Lung (tissue), 12 donors: Measurements from ENCODE around the gene ANO1. TPM values are rescaled to one million over a fixed set of nuclear protein-coding genes. Genes with fewer than 3 reads are reported as not detected.

Source experiments
- ATAC-seq: fragments of 200-7000 bp; cut with Tn5 transposase; one replicate; pipeline ENCODE4 v1.9.1; 2020; ENCODE audit warnings: moderate number of reproducible peaks; ENCODE audit not compliant: insufficient read depth, low FRiP score
- DNase-seq, 3 donors: peaks; one replicate each; pipeline ENCODE4 v3.0.0-alpha.2; 2013 to 2017
- H3K27ac ChIP-seq, 2 donors: one replicate each; pipeline ENCODE4 v1.5.1; 2013; ENCODE audit warnings: mild to moderate bottlenecking in 2 of 2, moderate library complexity in 2 of 2, control low read depth in 1 of 2, inconsistent platforms in 1 of 2, low read depth in 1 of 2, low read length in 1 of 2
- H3K27me3 ChIP-seq, 3 donors: one replicate each; pipeline ENCODE4 v1.5.1; 2013; ENCODE audit warnings: low read length in 2 of 3; ENCODE audit not compliant: control insufficient read depth in 3 of 3, insufficient read depth in 3 of 3
- H3K36me3 ChIP-seq, 4 donors: one replicate each; pipeline ENCODE4 v1.5.1; 2013; ENCODE audit warnings: low read length in 4 of 4, mild to moderate bottlenecking in 1 of 4, moderate library complexity in 1 of 4; ENCODE audit not compliant: control insufficient read depth in 4 of 4, insufficient read depth in 4 of 4
- H3K4me1 ChIP-seq, 5 donors: one replicate each; pipeline ENCODE4 v1.5.1; 2013; ENCODE audit warnings: low read length in 5 of 5, mild to moderate bottlenecking in 2 of 5, moderate library complexity in 1 of 5; ENCODE audit not compliant: control insufficient read depth in 5 of 5, insufficient read depth in 5 of 5
- H3K4me3 ChIP-seq: one replicate; pipeline ENCODE4 v1.5.1; 2013; ENCODE audit warnings: mild to moderate bottlenecking, control low read depth, moderate library complexity
- H3K9ac ChIP-seq, 2 donors: one replicate each; pipeline ENCODE4 v1.5.1; 2013; ENCODE audit warnings: low read length in 2 of 2, control low read depth in 1 of 2; ENCODE audit not compliant: insufficient read depth in 1 of 2
- H3K9me3 ChIP-seq, 4 donors: one replicate each; pipeline ENCODE4 v1.5.1; 2013; ENCODE audit warnings: low read length in 3 of 4, mild to moderate bottlenecking in 1 of 4, moderate library complexity in 1 of 4; ENCODE audit not compliant: control insufficient read depth in 4 of 4, insufficient read depth in 3 of 4
- WGBS, 2 donors: extraction: QIAGEN DNeasy Blood & Tissue Kit; methylation state at CpG; one replicate each; pipeline ENCODE4 v1.1.7; 2013; 5-methylcytosine and 5-hydroxymethylcytosine counted together
- polyA plus RNA-seq, 2 donors: library from polyadenylated mRNA; stranded (reverse); fragments of 200-250 nt; gene quantifications; one replicate each; pipeline ENCODE4 v1.2.1, GENCODE V29; 2013
- total RNA-seq, 2 donors: library from RNA; depleted of rRNA in 1 of 2; stranded (reverse); fragments of >200 nt in 1 of 2; gene quantifications; one replicate each; pipeline ENCODE4 v1.2.1, GENCODE V29; 2014 to 2021
- TF ChIP-seq, protein P1 (sequence below): IDR thresholded peaks from 2 replicates; pipeline ENCODE4 v1.5.1; 2012; ENCODE audit warnings: mild to moderate bottlenecking; ENCODE audit errors: control extremely low read depth, extremely low read depth
- donor health status: control.
- donor health status: control.
- donor health status: Bipolar disorder and iron deficiency.
- donor health status: healthy.
- donor health status: DM: yes; HTN: yes; CAD: no.

Gene ANO1
- total and polyA plus RNA-seq, 4 donors: 1.2 to 10.8 (median 5.5) TPM

DNA sequence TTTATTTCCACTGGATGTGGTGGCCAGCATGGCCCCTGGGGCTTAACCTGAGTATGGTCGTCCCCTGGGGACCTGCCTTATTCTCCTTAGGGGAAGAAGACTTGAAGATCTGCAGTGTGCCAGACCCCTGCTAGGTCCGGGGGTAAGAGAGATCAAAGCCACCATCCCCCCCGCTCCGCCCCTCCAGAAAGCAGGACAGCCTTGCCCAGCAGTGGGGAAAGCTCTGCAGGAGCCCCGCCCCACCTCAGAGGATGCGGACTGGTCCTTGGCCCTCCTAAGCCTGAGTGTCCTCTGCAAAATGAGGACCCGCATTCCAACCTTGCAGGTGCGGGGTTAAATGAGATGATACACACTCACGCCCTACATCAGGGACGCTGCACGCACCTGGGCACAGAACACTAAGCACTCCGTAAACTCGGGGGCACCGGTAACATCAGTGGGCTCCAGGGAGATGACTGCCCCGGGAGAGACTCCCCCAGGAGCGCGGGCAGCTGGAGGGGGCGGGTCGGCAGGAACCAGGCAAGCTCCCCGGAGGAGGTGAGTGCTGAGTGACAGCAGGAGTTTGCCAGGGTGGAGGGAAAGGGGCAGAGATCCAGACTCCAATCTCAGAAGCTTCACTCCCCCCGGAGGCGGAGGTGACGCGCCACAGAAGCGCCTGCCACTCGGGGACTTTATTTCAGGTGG, 564 bp upstream of the ANO1 start:
- no peak overlapping the region for H3K9ac ChIP-seq

DNA sequence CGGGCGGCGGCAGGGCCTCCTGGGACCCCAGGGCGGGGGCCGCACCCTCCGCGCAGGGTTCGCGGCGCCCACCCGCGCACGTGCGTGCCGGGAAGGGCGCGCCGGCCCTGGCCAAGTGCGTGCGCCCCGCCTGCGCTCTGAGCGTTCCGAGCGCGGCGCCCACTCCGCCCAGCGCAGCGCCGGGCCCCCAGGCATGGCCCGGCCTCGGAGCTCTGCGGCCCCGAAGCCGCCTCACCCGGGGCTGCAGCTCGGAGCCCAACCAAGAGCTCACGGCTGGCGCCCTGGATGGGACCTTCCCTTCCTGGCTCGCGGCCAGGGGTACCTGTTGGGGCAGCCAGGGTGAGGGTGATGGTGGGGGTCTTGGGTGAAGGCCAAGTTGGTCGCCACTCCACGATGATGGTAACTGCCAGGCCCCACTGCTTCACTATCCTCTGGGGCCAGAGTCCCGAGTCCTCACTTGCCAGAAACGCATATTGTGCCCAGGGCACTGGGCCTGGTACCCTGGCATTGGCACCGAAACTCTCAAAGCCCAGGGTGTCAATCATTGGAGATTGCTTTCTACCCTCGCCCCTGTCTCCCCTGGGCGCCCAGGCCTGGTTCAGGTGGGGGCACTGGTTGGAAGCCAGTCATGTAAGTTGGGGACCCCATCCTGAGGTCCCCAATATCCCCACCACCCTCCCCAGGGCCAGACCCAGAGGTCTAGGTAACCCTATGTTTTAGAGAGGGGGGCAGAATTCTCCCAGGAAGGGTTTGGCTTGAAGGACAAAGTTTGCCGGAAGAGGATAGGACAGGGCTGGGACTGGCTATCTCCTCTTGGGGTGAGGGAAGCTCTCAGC, 882 bp downstream of the ANO1 start:
- H3K4me3 ChIP-seq: no peak overlapping the region
- peak overlapping the region in 1 of 2 donors; percentile 3 for H3K27ac ChIP-seq
- peaks cover 0 to 24% (median 3%) of the 10 kb centered on the region in 5 donors for H3K4me1 ChIP-seq
- no peak overlapping the region for H3K9ac ChIP-seq
- H3K9me3 ChIP-seq: peaks cover 0 to 3% (median 0%) of the 10 kb centered on the region in 4 donors
- H3K27me3 ChIP-seq: peaks cover 0 to 24% (median 0%) of the 10 kb centered on the region in 3 donors
- H3K36me3 ChIP-seq: no peaks in the 10 kb centered on the region
- ATAC-seq (no peak), DNase-seq (no peak)
- 15 to 27% methylated on average over 29 to 50 of the region's 50 CpGs for WGBS, 2 donors
- TF ChIP-seq, protein P1, sequence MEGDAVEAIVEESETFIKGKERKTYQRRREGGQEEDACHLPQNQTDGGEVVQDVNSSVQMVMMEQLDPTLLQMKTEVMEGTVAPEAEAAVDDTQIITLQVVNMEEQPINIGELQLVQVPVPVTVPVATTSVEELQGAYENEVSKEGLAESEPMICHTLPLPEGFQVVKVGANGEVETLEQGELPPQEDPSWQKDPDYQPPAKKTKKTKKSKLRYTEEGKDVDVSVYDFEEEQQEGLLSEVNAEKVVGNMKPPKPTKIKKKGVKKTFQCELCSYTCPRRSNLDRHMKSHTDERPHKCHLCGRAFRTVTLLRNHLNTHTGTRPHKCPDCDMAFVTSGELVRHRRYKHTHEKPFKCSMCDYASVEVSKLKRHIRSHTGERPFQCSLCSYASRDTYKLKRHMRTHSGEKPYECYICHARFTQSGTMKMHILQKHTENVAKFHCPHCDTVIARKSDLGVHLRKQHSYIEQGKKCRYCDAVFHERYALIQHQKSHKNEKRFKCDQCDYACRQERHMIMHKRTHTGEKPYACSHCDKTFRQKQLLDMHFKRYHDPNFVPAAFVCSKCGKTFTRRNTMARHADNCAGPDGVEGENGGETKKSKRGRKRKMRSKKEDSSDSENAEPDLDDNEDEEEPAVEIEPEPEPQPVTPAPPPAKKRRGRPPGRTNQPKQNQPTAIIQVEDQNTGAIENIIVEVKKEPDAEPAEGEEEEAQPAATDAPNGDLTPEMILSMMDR: no peak

More for the DNA sequence above, 564 bp upstream of the ANO1 start:
- ATAC-seq (no peak), DNase-seq (peak in 1 of 3 donors; percentile 16)
- WGBS, 2 donors: 21 to 23% methylated on average over 26 of the region's 26 CpGs
- peaks cover 0 to 36% (median 4%) of the 10 kb centered on the region in 5 donors for H3K4me1 ChIP-seq
- H3K9me3 ChIP-seq: peaks cover 0 to 3% (median 0%) of the 10 kb centered on the region in 4 donors
- no peaks in the 10 kb centered on the region for H3K36me3 ChIP-seq
- TF ChIP-seq, protein P1: no peak
- no peak overlapping the region for H3K4me3 ChIP-seq
- H3K27ac ChIP-seq: no peak overlapping the region
- peaks cover 0 to 26% (median 4%) of the 10 kb centered on the region in 3 donors for H3K27me3 ChIP-seq

GRCh38 chr11:70079691-70080090, 1.6 kb downstream of the ANO1 start:
- 79 to 86% methylated on average over 5 of the region's 5 CpGs for WGBS, 2 donors
- Histone ChIP-seq H3K27ac (no peak overlapping the region), H3K4me3 (no peak overlapping the region)

More at GRCh38 chr11:70079691-70080090, 1.6 kb downstream of the ANO1 start:
- TF ChIP-seq, protein P1: no peak
- Histone ChIP-seq H3K27me3 (peaks cover 0 to 18% (median 0%) of the 10 kb centered on the region in 3 donors), H3K36me3 (no peaks in the 10 kb centered on the region), H3K4me1 (peaks cover 0 to 24% (median 3%) of the 10 kb centered on the region in 5 donors), H3K9me3 (peaks cover 0 to 3% (median 0%) of the 10 kb centered on the region in 4 donors), H3K9ac (no peak overlapping the region)
- no peak for ATAC-seq
- DNase-seq: no peak
